GM18520 (cell line): Measurements from ENCODE around the gene TCF7.
A peak's percentile ranks its signal among the peaks of the same experiment; 100 is the strongest.

ENCODE experiments used
- ATAC-seq: cut with Tn5 transposase; IDR thresholded peaks from one replicate; pipeline ENCODE4 v1.9.1; 2021; ENCODE audit not compliant: unreplicated experiment

The TCF7 gene

GRCh38 chr5:134112726-134113362 is 1.6 kb upstream of the TCF7 start:
- ATAC-seq, result no peak

- ATAC-seq, result no peak
Measured at GRCh38 chr5:134113363-134113889, 1.1 kb upstream of the TCF7 start.

GRCh38 chr5:134114886-134115805 is 665 bp downstream of the TCF7 start:
- no peak for ATAC-seq

- no peak for ATAC-seq
Measured at GRCh38 chr5:134115806-134116175, 1.3 kb downstream of the TCF7 start.

- ATAC-seq, result no peak
Measured at GRCh38 chr5:134116286-134116685, 1.8 kb downstream of the TCF7 start.

GRCh38 chr5:134116789-134117761 is 2.6 kb downstream of the TCF7 start:
- ATAC-seq, result no peak

GRCh38 chr5:134118212-134118835 is 3.8 kb downstream of the TCF7 start:
- ATAC-seq, result no peak

- ATAC-seq, result no peak
Measured at GRCh38 chr5:134119720-134120119, 5.2 kb downstream of the TCF7 start.

GRCh38 chr5:134120386-134121138 is 6.1 kb downstream of the TCF7 start:
- no peak for ATAC-seq

GRCh38 chr5:134122530-134122929 is 8.0 kb downstream of the TCF7 start:
- ATAC-seq, result no peak

GRCh38 chr5:134123360-134123759 is 8.9 kb downstream of the TCF7 start:
- ATAC-seq, result no peak

- no peak for ATAC-seq
Measured at GRCh38 chr5:134124289-134125038, 10.0 kb downstream of the TCF7 start.

- ATAC-seq, result no peak
Measured at GRCh38 chr5:134125039-134126015, 10.8 kb downstream of the TCF7 start.

- ATAC-seq, result peak; percentile 44
Measured at GRCh38 chr5:134127376-134127861, 12.9 kb downstream of the TCF7 start.

GRCh38 chr5:134127988-134128647 is 13.6 kb downstream of the TCF7 start:
- ATAC-seq, result no peak

- ATAC-seq, result no peak
Measured at GRCh38 chr5:134128648-134128995, 14.1 kb downstream of the TCF7 start.
